Measurements from ENCODE around the gene DGKK.

DNA sequence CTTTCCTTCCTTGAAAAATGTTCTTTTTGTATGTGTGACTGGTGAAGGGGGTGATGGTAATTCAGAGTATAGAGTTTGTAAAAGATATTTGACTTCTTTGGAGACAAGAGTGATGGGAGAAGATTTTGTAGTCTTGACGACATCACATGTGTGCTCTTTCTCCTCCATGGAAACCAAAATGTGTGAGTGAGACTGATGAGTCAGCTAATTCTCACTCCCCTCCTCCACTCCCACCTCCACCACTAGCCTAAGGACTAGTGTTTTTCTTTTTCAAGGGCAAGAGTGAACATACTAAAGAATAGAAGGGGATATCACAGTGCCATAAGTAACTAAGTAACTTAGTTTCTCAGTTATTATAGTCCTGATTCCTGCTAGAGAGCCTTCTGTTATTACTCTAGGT lies 14.0 kb upstream of the DGKK start:
- TF ChIP-seq POLR2A (IDR thresholded peaks at IDR 0.05; ENCODE audit: low read length) (no peak), GATA1 (IDR thresholded peaks at IDR 0.05; ENCODE audit: low read depth, low read length) (no peak)
